Measurements from ENCODE around the gene ATP10A. TPM values are rescaled to one million over a fixed set of nuclear protein-coding genes. Genes with fewer than 3 reads are reported as not detected.
"Not testable (repeated sequence)": the region's sequence is repeated elsewhere in the genome, so short reads cannot be mapped to it uniquely, and the experiment has no call there.

ATP10A gene
- polyA plus RNA-seq, 3 donors from 2014 or later: 2.4 to 17.4 (median 7.3) TPM

DNA sequence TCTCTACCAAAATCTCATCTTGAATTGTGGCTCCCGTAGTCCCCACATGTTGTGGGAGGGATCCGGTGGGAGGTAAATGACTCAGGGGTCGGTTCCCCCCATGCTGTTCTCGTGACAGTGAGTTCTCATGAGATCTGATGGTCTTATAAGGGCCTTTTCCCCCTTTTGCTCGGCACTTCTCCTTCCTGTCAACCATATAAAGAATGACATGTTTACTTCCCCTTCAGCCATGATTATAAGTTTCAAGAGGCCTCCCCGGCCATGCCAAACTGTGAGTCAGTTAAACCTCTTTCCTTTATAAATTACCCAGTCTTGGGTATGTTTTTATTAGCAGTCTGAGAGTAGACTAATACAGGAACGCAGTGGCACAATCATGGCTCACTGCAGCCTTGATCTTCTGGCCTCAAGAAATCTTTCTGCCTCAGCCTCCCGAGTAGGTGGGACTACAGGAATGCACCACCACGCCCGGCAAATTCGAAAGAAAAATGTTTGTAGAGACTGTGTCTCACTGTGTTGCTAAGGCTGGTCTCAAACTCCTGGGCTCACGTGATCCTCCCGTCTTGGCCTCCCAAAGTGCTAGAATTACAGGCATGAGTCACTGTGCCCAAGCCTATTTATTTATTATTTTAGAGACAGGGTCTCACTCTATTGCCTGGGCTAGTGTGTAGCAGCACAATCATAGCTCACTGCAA is 101.0 kb downstream of the ATP10A start:
- H3K27ac Mint-ChIP-seq: peak overlapping the region; percentile 24 to 75 (median 61)
- peaks cover 26 to 56% of the 10 kb centered on the region in 2 donors for H3K4me1 Mint-ChIP-seq
- H3K4me3 Mint-ChIP-seq: peak overlapping the region in 1 of 5 donors; percentile 5
- no peak for DNase-seq
- H3K27me3 Mint-ChIP-seq (ENCODE audit: low read depth in 3 of 3): peaks cover 0 to 6% (median 2%) of the 10 kb centered on the region in 3 donors
- H3K9me3 Mint-ChIP-seq: no peaks in the 10 kb centered on the region
- peaks cover 11 to 27% (median 15%) of the 10 kb centered on the region in 3 donors for H3K36me3 Mint-ChIP-seq

DNA sequence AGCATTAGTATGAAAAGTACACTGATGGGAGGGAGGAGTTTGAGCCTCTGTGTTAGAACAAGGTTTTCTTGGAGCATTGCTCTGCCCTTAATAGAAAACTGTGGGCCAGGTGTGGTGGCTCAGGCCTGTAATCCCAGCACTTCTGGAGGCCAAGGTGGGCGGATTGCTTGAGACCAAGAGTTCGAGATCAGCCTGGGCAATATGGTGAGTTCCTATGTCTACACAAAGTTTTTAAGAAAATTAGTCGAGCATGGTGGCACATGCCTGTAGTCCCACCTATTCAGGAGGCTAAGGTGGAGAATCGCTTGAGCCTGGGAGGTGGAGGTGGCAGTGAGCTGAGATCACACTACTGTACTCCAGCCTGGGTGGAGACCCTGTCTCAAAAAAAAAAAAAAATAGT is 103.7 kb downstream of the ATP10A start:
- Mint-ChIP-seq H3K9me3 (no peaks in the 10 kb centered on the region), H3K36me3 (peaks cover 4 to 10% (median 6%) of the 10 kb centered on the region in 3 donors), H3K27me3 (ENCODE audit: low read depth in 3 of 3) (peaks cover 2 to 6% (median 2%) of the 10 kb centered on the region in 3 donors), H3K4me3 (no peak overlapping the region), H3K27ac (no peak overlapping the region), H3K4me1 (peaks cover 26 to 39% of the 10 kb centered on the region in 2 donors)
- DNase-seq: no peak

DNA sequence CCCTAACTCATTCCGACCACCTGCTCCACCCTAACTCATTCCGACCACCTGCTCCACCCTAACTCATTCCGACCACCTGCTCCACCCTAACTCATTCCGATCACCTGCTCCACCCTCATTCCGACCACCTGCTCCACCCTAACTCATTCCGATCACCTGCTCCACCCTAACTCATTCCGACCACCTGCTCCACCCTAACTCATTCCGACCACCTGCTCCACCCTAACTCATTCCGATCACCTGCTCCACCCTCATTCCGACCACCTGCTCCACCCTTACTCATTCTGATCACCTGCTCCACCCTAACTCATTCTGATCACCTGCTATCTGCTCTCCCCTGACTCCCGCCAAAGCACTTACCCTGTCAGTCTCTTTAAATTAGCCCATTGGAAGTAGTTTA is 104.5 kb downstream of the ATP10A start:
- not testable (repeated sequence) for H3K4me3 Mint-ChIP-seq
- H3K27ac Mint-ChIP-seq: peak overlapping the region in 2 of 6 donors; percentile 62 to 71

DNA sequence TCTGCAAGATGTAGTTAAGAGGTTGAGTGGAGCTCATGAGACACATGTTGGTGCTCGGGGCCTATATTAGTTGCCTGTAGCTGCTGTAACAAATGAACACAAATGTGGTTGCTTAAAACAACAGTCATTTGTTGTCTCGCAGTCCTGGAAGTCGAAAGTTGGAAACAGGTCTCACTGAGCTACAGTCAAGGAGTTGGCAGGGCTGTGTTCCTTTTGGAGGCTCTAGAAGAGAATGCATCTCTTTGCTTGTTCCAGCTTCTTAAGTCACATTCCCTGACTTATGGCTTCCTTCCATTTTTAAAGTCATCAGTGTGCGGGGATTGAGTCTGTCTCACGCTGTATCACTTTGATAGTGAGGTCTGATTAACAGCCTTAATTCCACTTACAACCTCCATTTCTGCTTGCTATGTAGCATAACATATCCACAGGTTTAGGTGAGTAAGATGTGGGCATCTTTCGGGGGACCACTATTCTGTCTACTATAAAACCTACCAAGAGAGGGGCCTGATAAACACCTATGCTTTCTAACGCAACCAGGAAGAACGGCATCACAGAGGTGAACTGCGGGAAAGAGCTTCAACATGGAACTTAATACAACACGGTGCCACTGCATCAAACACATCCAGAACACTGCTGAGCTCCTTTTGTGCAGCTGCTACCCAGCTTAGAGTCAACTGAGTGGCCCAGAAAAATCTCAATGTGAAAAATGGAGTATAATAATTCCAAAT is 119.4 kb downstream of the ATP10A start:
- DNase-seq: no peak
- Mint-ChIP-seq H3K9me3 (peaks cover 0 to 2% (median 0%) of the 10 kb centered on the region in 6 donors), H3K4me3 (no peak overlapping the region), H3K27ac (peak overlapping the region in 2 of 6 donors; percentile 9 to 22), H3K36me3 (peaks cover 0 to 4% (median 3%) of the 10 kb centered on the region in 3 donors), H3K27me3 (ENCODE audit: low read depth in 3 of 3) (peaks cover 0 to 2% (median 0%) of the 10 kb centered on the region in 3 donors), H3K4me1 (peaks cover 34 to 57% of the 10 kb centered on the region in 2 donors)

More for the DNA sequence above, 104.5 kb downstream of the ATP10A start:
- not testable (repeated sequence) for H3K27me3 Mint-ChIP-seq (ENCODE audit: low read depth in 3 of 3); H3K36me3 Mint-ChIP-seq; DNase-seq; H3K9me3 Mint-ChIP-seq
- H3K4me1 Mint-ChIP-seq: peaks cover 21 to 39% of the 10 kb centered on the region in 2 donors

DNA sequence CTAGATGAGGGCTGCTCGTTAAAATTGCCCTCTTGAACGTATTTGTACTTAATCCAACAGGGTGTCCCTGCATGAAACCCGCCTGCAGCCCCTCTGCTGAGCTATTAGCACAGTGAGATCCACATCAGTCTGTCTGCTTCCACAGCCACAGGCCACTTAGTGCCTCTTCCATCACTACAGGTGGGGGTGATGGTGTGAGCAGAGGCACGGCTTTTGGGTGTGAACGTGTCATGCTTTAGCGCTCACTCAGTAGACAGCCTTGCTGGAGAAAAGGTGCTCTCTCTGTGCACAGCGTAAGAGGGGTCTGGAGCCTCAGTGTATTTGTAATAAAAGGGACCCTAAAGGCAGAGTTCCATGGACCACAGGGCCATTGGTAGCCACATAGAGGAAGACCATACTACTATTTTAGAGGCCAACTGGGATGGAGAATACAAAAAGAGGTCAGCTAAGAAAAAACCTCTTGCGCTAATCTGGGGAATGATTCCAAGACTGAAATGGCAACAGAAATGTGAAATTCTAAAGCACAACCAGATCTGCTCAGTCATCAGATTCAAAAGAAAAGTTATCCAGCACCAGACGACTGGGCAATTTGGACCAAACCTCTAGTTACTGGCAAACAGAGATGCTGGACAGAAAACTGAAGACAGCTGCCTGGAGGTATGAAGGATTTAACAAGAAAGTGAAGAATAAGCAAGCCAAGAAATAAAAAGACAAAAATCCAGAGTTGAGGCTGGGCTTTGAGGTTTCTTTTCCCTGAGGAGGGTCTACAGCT is 120.2 kb downstream of the ATP10A start:
- no peaks in the 10 kb centered on the region for H3K9me3 Mint-ChIP-seq
- no peak overlapping the region for H3K4me3 Mint-ChIP-seq
- peaks cover 0 to 4% (median 3%) of the 10 kb centered on the region in 3 donors for H3K36me3 Mint-ChIP-seq
- H3K4me1 Mint-ChIP-seq: peaks cover 37 to 65% of the 10 kb centered on the region in 2 donors
- peak overlapping the region in 2 of 6 donors; percentile 9 to 22 for H3K27ac Mint-ChIP-seq
- peaks cover 0 to 2% (median 0%) of the 10 kb centered on the region in 3 donors for H3K27me3 Mint-ChIP-seq (ENCODE audit: low read depth in 3 of 3)
- no peak for DNase-seq

DNA sequence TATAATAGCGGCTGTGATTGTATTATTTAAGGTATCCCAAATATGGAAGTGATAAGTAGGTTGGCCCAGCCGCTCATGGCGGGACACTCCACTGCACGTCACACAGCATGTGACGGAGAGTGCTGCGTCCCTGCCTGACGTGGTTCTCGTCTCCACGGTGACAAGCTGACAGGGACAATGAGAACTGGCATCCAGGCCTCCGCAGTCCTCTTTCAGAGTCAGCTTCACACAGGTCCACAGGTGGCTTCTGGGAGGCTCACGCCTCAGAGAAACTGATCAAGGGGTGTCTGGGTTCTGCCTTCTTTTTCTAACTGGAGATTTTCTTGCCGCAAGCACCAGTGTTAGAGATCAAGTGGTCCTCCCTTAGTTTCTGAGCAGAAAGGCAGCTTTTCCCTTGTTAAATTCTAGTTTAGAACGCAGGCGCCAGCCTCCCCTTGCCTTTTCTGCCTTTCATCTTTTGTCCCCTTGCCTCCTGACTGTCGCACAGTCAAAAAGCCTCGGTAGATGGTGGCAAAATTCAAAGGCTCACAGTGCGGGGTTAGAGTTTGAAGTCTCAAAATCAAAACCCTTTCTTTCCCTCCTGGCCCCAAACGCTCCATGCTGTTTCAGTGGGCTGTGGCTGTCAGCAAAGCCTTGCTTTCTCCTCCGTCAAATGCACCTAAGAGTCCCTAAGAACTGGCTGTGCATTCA is 120.9 kb downstream of the ATP10A start:
- DNase-seq: no peak
- Mint-ChIP-seq H3K36me3 (peaks cover 0 to 4% (median 3%) of the 10 kb centered on the region in 3 donors), H3K27ac (no peak overlapping the region), H3K27me3 (ENCODE audit: low read depth in 3 of 3) (peaks cover 0 to 2% (median 0%) of the 10 kb centered on the region in 3 donors), H3K9me3 (no peaks in the 10 kb centered on the region), H3K4me3 (no peak overlapping the region), H3K4me1 (peaks cover 38 to 72% of the 10 kb centered on the region in 2 donors)

DNA sequence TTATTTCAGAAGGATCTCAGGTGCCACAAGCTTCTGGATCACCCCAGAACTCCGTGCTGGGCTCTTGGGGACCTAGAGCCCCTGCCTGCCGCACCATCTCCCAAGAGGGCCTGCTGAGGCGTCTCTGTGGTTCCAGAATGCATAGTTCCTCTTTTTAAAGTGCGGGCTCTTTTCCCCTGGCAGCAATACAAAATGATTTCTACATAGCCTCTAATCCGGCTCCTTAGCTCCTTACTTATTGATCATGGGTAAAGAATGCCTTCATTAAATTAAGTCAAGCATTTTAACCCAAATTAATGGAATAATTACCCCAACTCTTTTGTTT is 121.9 kb downstream of the ATP10A start:
- Mint-ChIP-seq H3K27me3 (ENCODE audit: low read depth in 3 of 3) (peaks cover 0 to 2% (median 0%) of the 10 kb centered on the region in 3 donors), H3K9me3 (no peaks in the 10 kb centered on the region), H3K4me3 (no peak overlapping the region), H3K36me3 (peaks cover 0 to 4% (median 3%) of the 10 kb centered on the region in 3 donors), H3K4me1 (peaks cover 39 to 81% of the 10 kb centered on the region in 2 donors), H3K27ac (no peak overlapping the region)
- DNase-seq: no peak

DNA sequence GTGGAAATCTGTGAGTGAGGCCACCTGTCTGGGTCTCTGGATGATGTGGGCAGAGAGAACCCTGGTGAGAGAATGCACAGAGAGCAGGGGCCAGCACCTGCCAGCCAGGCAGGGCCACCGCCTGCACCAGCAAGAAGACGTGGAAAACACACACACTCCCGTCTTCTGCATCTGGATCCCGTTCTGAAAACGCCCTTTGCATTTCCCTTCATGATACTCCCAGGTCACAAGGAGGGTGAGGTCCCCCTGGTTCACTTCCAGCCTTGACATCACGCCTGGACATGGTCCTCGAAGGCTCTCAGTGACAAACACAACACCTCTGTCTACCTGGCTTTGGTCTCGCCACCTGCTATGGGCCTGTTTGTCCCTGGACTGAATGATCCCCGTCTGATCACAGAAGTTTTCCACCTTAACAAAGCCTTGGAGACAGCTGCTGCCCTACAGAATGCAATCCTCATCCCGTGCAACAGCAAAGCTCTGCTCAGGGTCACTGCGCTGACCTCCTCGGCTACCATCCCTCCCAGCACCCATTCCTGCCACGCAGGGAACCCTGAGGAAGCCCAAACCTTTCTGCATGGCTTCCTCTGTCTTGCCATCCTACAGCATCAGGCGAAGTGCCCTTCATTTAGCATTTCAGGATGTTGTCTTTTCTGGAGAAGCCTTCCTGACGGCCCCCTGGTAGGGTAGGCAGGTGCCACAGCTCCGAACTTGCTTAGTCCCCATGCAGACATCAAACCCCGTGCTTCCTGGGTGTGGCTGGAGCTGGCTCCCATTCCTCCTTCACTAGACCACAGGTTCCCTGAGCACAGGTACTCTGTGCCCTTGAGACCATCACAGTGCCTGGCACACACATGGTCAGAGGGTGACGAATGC is 122.5 kb downstream of the ATP10A start:
- Mint-ChIP-seq H3K4me1 (peaks cover 39 to 84% of the 10 kb centered on the region in 2 donors), H3K9me3 (no peaks in the 10 kb centered on the region), H3K4me3 (no peak overlapping the region), H3K27me3 (ENCODE audit: low read depth in 3 of 3) (peaks cover 0 to 2% (median 0%) of the 10 kb centered on the region in 3 donors), H3K36me3 (peaks cover 0 to 6% (median 3%) of the 10 kb centered on the region in 3 donors), H3K27ac (peak overlapping the region in 1 of 6 donors; percentile 40)
- DNase-seq: no peak

DNA sequence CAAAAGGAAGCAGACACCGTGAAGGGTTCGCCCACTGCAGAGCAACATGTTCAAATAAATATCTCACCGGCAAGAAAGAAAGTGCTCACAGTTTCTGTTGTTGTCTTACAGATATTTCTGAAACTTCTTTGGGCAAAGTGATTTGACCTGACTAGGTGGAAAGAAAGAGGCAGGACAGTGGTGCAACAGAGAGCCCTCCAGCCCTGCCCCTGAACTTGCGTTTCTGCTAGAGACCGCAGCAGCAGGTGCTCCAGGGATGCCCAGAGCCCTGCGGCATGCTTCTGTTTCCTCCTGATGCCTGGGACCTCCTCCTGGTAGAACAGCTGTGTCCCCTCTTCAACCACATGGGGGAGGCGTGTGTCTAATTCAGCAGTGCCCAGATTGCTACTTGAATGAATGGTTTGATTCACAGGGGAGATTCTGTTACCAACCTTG is 123.4 kb downstream of the ATP10A start:
- Mint-ChIP-seq H3K36me3 (peaks cover 0 to 10% (median 9%) of the 10 kb centered on the region in 3 donors), H3K4me3 (peak overlapping the region in 1 of 5 donors; percentile 36), H3K4me1 (peaks cover 38 to 84% of the 10 kb centered on the region in 2 donors), H3K27ac (peak overlapping the region in 5 of 6 donors; percentile 7 to 62 (median 31)), H3K9me3 (no peaks in the 10 kb centered on the region), H3K27me3 (ENCODE audit: low read depth in 3 of 3) (peaks cover 0 to 4% (median 0%) of the 10 kb centered on the region in 3 donors)
- peak; percentile 20 to 42 (median 41) for DNase-seq

DNA sequence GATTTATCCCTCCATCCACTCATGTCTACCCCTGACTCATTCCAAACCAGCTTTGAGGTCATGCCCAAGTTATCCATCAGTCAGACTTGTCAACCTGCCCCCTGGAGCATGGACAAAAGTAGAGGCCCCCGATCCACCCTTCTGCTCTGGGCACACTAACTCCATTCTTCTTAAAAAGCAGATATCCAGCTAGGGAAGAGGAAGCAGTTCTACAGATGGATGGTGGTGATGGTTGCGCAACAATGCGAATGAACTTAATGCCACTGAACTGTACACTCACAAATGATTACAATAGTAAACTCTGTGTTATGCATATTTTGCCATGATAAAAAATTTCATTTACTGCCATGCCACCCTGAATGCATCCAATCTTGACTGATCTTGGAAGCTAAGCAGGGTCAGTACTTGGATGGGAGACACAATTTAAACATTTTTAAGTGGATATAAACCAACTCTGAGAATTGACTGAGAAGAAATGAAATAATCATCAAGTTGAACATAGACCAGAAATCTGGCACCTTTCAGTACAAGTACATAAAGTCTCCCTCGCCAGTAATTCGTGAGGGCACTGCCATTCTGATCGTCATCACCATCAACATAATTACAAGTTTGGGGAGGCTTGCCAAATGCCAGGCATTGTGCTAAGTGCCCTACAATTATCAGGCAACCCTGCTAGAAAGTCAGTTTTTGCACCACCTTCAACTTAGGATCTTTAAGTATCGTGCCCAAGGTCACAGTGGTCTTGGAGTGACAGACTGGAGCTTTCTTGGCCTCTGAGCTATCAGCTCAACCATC is 124.8 kb downstream of the ATP10A start:
- Mint-ChIP-seq H3K4me1 (peaks cover 36 to 74% of the 10 kb centered on the region in 2 donors), H3K9me3 (no peaks in the 10 kb centered on the region), H3K27ac (peak overlapping the region in 1 of 6 donors; percentile 40), H3K36me3 (peaks cover 0 to 7% (median 6%) of the 10 kb centered on the region in 3 donors), H3K27me3 (ENCODE audit: low read depth in 3 of 3) (peaks cover 0 to 8% (median 0%) of the 10 kb centered on the region in 3 donors), H3K4me3 (no peak overlapping the region)
- no peak for DNase-seq

DNA sequence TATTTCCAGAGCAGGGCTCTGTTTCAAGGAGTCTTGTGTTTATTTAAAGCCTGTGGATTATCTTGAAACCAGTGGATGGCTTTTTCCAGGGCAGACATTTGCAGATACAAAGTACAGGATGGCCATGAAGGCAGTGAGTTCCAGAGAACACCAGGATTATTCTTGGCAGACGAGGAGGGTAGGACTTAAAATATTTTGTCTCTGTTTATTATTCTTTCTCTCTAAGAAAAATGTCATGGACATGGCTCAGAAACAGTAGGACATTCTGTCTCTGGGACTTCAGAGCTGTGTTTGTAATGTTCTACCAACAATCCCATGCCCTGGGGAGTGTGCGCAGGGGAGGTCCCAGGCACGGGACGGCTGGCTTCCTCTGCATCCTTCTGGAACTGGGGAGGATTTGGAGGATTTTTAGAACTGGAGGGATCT is 125.9 kb downstream of the ATP10A start:
- no peak for DNase-seq
- Mint-ChIP-seq H3K27me3 (ENCODE audit: low read depth in 3 of 3) (peaks cover 0 to 7% (median 0%) of the 10 kb centered on the region in 3 donors), H3K9me3 (no peaks in the 10 kb centered on the region), H3K4me1 (peaks cover 38 to 76% of the 10 kb centered on the region in 2 donors), H3K36me3 (peaks cover 0 to 7% (median 6%) of the 10 kb centered on the region in 3 donors), H3K4me3 (no peak overlapping the region), H3K27ac (peak overlapping the region in 2 of 6 donors; percentile 15 to 36)
